Aorta (tissue), 5 donors: ENCODE results near the gene CLN3. TPM values are rescaled to one million over a fixed set of nuclear protein-coding genes. Genes with fewer than 3 reads are reported as not detected.

ENCODE experiments used
- ATAC-seq: fragments of 200-7000 bp; cut with Tn5 transposase; one replicate; pipeline ENCODE4 v1.9.1; 2022; ENCODE audit warnings: moderate library complexity; ENCODE audit not compliant: low FRiP score
- DNase-seq, 2 donors: peaks; one replicate each; pipeline ENCODE4 v3.0.0-alpha.2; 2020
- H3K27ac ChIP-seq, 2 donors: one replicate each; pipeline ENCODE4 v1.5.1; 2013; ENCODE audit warnings: low read length in 2 of 2, mild to moderate bottlenecking in 2 of 2, moderate library complexity in 2 of 2, control low read depth in 1 of 2, inconsistent platforms in 1 of 2, low read depth in 1 of 2
- H3K27me3 ChIP-seq, 2 donors: one replicate each; pipeline ENCODE4 v1.6.1; 2013; ENCODE audit warnings: control low read depth in 1 of 2, low read length in 1 of 2, mild to moderate bottlenecking in 1 of 2, moderate library complexity in 1 of 2; ENCODE audit not compliant: insufficient read depth in 2 of 2, control insufficient read depth in 1 of 2
- H3K36me3 ChIP-seq, 2 donors: one replicate each; pipeline ENCODE4 v1.6.1; 2013; ENCODE audit warnings: control low read depth in 1 of 2, low read length in 1 of 2, mild to moderate bottlenecking in 1 of 2; ENCODE audit not compliant: insufficient read depth in 2 of 2, control insufficient read depth in 1 of 2
- H3K4me1 ChIP-seq, 2 donors: one replicate each; pipeline ENCODE4 v1.6.1; 2013; ENCODE audit warnings: low read length in 2 of 2, control low read depth in 1 of 2, mild to moderate bottlenecking in 1 of 2, moderate library complexity in 1 of 2; ENCODE audit not compliant: insufficient read depth in 2 of 2, control insufficient read depth in 1 of 2
- H3K4me3 ChIP-seq, 2 donors: one replicate each; pipeline ENCODE4 v1.5.1; 2013; ENCODE audit warnings: low read length in 2 of 2, control low read depth in 1 of 2, mild to moderate bottlenecking in 1 of 2
- H3K9me3 ChIP-seq: one replicate; pipeline ENCODE4 v1.6.1; 2013; ENCODE audit warnings: mild to moderate bottlenecking, low read length; ENCODE audit not compliant: control insufficient read depth
- WGBS, 2 donors: extraction: QIAGEN DNeasy Blood & Tissue Kit; methylation state at CpG; one replicate each; pipeline ENCODE4 v1.1.7; 2013; 5-methylcytosine and 5-hydroxymethylcytosine counted together
- intact Hi-C, 2 donors: fragments of 100-400 bp; cut with DNase I; formaldehyde crosslinking; loops; one replicate each; pipeline versions ENCODE4 v1.14.2 to v1.15.0; 2022
- polyA plus RNA-seq, 2 donors: library from polyadenylated mRNA; stranded (reverse); fragments of 200-250 nt; gene quantifications; one replicate each; pipeline ENCODE4 v1.2.3, GENCODE V29; 2013
- total RNA-seq, 2 donors: library from RNA; stranded (reverse); fragmentation: NEBNext Ultra II Directional; extraction: Animal tissue kit (Norgen Biotek cat#: 25700); gene quantifications; one replicate each; pipeline ENCODE4 v1.2.1, GENCODE V29; 2021
- donor health status: healthy with polysubstance abuse.
- donor health status: Bipolar disorder and iron deficiency.
- donor health status: DM: no; HTN: no; CAD: no.
- donor health status: DM: no; HTN: no; CAD: no.
- donor health status: DM: yes; HTN: yes; CAD: no.

The CLN3 gene
- total and polyA plus RNA-seq, 4 donors, result 15.6 to 48.7 (median 23.4) TPM

GRCh38 chr16:28521436-28521835 is 29.6 kb upstream of the CLN3 start:
- Histone ChIP-seq H3K36me3 (no peaks in the 10 kb centered on the region), H3K27me3 (no peaks in the 10 kb centered on the region), H3K4me3 (no peak overlapping the region), H3K9me3 (no peaks in the 10 kb centered on the region), H3K27ac (no peak overlapping the region), H3K4me1 (no peaks in the 10 kb centered on the region)
- WGBS, 2 donors, result 91 to 92% methylated on average over 6 of the region's 6 CpGs
- DNase-seq, result no peak
- intact Hi-C loops, result no loop called here
- ATAC-seq, result no peak

GRCh38 chr16:28520672-28521071 is 28.8 kb upstream of the CLN3 start:
- Histone ChIP-seq H3K27ac (no peak overlapping the region), H3K27me3 (no peaks in the 10 kb centered on the region), H3K9me3 (no peaks in the 10 kb centered on the region), H3K4me3 (no peak overlapping the region), H3K36me3 (no peaks in the 10 kb centered on the region), H3K4me1 (no peaks in the 10 kb centered on the region)
- 65 to 77% methylated on average over 7 of the region's 7 CpGs for WGBS, 2 donors
- intact Hi-C loops, result no loop called here
- ATAC-seq, result no peak
- DNase-seq, result no peak

- Histone ChIP-seq H3K4me3 (no peak overlapping the region), H3K27ac (no peak overlapping the region), H3K9me3 (no peaks in the 10 kb centered on the region), H3K27me3 (no peaks in the 10 kb centered on the region), H3K36me3 (no peaks in the 10 kb centered on the region), H3K4me1 (no peaks in the 10 kb centered on the region)
- intact Hi-C loops, result no loop called here
- DNase-seq (no peak), ATAC-seq (no peak)
- 86 to 96% methylated on average over 7 of the region's 7 CpGs for WGBS, 2 donors
Measured at GRCh38 chr16:28514246-28514645, 22.4 kb upstream of the CLN3 start.

- WGBS, 2 donors, result 75 to 76% methylated on average over 12 of the region's 12 CpGs
- no peak overlapping the region for H3K27ac ChIP-seq
- no peak for DNase-seq
- intact Hi-C loops, result no loop called here
- no peaks in the 10 kb centered on the region for H3K4me1 ChIP-seq
- no peaks in the 10 kb centered on the region for H3K27me3 ChIP-seq
- no peak overlapping the region for H3K4me3 ChIP-seq
- no peaks in the 10 kb centered on the region for H3K9me3 ChIP-seq
- no peak for ATAC-seq
- no peaks in the 10 kb centered on the region for H3K36me3 ChIP-seq
Measured at GRCh38 chr16:28513484-28514181, 21.8 kb upstream of the CLN3 start.

- Histone ChIP-seq H3K9me3 (no peaks in the 10 kb centered on the region), H3K27ac (no peak overlapping the region), H3K36me3 (no peaks in the 10 kb centered on the region), H3K4me3 (no peak overlapping the region), H3K27me3 (no peaks in the 10 kb centered on the region), H3K4me1 (no peaks in the 10 kb centered on the region)
- no peak for ATAC-seq
- no peak for DNase-seq
- intact Hi-C loops, result no loop called here
- WGBS, 2 donors, result 85 to 89% methylated on average over 21 of the region's 21 CpGs
Measured at GRCh38 chr16:28511801-28512789, 20.2 kb upstream of the CLN3 start.

GRCh38 chr16:28511031-28511430 is 19.2 kb upstream of the CLN3 start:
- Histone ChIP-seq H3K4me3 (no peak overlapping the region), H3K27ac (no peak overlapping the region), H3K36me3 (no peaks in the 10 kb centered on the region), H3K9me3 (no peaks in the 10 kb centered on the region), H3K4me1 (no peaks in the 10 kb centered on the region), H3K27me3 (no peaks in the 10 kb centered on the region)
- no peak for ATAC-seq
- DNase-seq, result no peak
- intact Hi-C loops, result no loop called here
- WGBS, 2 donors, result 91 to 92% methylated on average over 3 of the region's 3 CpGs

- Histone ChIP-seq H3K27ac (no peak overlapping the region), H3K4me3 (no peak overlapping the region), H3K27me3 (no peaks in the 10 kb centered on the region), H3K9me3 (no peaks in the 10 kb centered on the region), H3K36me3 (no peaks in the 10 kb centered on the region), H3K4me1 (no peaks in the 10 kb centered on the region)
- DNase-seq (no peak), ATAC-seq (no peak)
- intact Hi-C loops, result no loop called here
- 68 to 70% methylated on average over 13 to 14 of the region's 14 CpGs for WGBS, 2 donors
Measured at GRCh38 chr16:28505489-28506137, 13.7 kb upstream of the CLN3 start.

GRCh38 chr16:28504707-28505404 is 13.0 kb upstream of the CLN3 start:
- Histone ChIP-seq H3K4me3 (no peak overlapping the region), H3K9me3 (no peaks in the 10 kb centered on the region), H3K27me3 (no peaks in the 10 kb centered on the region), H3K36me3 (no peaks in the 10 kb centered on the region), H3K4me1 (no peaks in the 10 kb centered on the region), H3K27ac (no peak overlapping the region)
- ATAC-seq (no peak), DNase-seq (no peak)
- WGBS, 2 donors, result 61 to 63% methylated on average over 8 of the region's 8 CpGs
- intact Hi-C loops, result no loop called here
